ENCODE measurements around the gene ZNF581. TPM values are rescaled to one million over a fixed set of nuclear protein-coding genes. Genes with fewer than 3 reads are reported as not detected.
A peak's percentile ranks its signal among the peaks of the same experiment; 100 is the strongest.

Gene ZNF581
- total RNA-seq, 2 donors from 2014 or later = 7.5 to 8.6 TPM

DNA sequence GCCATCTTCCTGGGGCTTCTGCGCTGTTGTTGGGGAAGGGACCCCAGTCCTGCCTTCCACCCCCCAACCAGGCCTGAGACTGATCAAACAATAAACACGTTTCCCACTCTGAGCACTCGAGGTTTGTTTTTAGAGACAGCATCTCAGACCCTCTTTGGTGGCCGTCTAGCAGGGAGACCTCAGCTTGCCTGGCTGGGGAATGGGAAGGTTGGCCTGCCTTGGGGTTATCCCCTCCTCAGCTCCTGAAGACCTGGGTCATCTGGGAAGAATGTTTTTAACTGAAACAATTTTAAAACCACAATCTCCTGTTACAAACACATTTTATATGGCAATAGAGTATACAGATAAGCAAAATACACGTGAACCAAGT, 2.0 kb downstream of the ZNF581 start:
- Histone ChIP-seq H3K9me3 (no peaks in the 10 kb centered on the region), H3K27ac (no peak overlapping the region), H3K4me3 (no peak overlapping the region), H3K36me3 (peaks cover 11% of the 10 kb centered on the region), H3K4me1 (peaks cover 0 to 63% of the 10 kb centered on the region in 2 donors), H3K27me3 (no peaks in the 10 kb centered on the region)
- no peak for DNase-seq (ENCODE audit: low spot score)
- TF ChIP-seq, protein P1, sequence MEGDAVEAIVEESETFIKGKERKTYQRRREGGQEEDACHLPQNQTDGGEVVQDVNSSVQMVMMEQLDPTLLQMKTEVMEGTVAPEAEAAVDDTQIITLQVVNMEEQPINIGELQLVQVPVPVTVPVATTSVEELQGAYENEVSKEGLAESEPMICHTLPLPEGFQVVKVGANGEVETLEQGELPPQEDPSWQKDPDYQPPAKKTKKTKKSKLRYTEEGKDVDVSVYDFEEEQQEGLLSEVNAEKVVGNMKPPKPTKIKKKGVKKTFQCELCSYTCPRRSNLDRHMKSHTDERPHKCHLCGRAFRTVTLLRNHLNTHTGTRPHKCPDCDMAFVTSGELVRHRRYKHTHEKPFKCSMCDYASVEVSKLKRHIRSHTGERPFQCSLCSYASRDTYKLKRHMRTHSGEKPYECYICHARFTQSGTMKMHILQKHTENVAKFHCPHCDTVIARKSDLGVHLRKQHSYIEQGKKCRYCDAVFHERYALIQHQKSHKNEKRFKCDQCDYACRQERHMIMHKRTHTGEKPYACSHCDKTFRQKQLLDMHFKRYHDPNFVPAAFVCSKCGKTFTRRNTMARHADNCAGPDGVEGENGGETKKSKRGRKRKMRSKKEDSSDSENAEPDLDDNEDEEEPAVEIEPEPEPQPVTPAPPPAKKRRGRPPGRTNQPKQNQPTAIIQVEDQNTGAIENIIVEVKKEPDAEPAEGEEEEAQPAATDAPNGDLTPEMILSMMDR (IDR thresholded peaks at IDR 0.05) = no peak

DNA sequence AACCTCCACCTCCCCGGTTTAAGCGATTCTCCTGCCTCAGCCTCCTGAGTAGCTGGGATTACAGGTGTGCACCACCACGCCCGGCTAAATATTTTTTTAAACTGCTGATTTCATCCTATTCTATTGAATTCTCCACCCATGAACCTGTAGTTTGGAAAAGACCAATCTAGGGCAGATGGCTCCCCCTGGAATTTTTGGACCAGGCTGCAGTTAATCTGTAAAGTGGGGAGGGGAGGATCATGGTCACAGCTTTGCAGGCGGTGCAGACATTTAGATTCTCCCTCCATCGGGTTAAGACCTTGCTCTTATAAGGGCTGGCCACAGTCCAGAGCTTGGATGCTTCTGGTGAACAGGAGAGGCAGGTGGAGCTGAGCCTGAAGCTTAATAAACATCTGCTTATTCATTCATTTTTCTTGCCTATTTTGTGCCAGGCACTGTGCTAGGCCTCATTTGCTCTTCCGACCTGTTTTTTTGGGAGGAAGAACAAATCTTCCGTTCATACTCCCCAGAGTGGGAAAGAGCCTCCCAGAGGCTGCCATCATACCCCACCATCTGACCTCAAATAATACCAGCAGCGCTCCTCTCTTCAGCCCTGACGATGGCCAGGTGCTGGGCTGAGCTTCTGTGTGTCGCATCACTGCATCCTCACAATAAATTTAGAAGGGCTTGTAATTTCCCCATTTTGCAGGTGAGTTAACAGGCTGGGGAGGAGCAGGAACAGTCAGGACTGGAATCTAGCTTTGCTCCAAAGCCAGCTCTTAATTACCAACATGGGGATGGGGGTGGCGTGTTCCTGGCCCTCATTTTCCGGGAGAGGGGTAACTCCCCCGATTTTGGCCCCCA, 3.7 kb downstream of the ZNF581 start:
- peak overlapping the region; percentile 87 to 90 for H3K27ac ChIP-seq
- TF ChIP-seq, protein P1 (IDR thresholded peaks at IDR 0.05) = no peak
- peaks cover 0 to 53% of the 10 kb centered on the region in 2 donors for H3K4me1 ChIP-seq

DNA sequence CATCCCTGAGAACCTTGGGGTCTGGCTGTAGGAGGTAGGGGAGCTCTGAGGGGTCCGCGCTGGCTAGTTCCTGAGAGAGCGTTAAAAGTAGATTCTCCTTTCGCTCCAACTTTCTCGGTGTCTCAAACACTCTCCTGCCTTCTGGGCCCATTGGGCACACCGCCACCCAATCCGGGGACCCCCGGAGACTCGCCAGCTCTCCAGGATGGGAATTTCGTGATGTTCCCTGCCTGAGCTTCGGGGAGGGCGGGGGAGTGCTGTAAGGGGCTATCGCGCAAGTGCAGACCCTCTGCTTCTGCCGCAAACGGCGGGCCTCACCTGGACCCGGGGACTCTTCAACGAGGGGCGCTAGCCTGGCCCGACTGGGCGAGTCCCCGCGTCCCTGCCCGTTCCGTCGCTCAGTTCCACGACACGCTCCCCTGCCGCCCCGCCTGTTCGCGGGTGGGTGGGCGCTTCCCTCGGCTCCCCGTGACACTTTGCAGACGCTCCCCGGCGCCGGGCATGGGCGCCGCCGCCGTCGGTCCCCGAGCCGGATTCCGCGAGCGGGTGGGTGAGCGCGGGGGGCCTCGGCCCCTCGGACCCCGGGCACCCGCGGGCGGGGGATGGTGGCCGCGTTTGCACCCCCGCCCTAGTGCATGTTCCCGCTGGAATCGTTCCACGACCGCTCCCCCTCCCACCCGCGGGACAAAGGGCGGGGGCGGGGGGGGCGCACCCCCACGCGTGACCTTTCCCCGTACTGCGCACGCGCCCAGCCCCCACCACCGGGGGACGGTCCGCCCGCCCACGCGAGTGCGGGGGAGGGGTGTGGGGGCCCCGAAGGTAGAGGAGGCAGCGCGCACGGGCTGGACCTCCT, 4.5 kb downstream of the ZNF581 start, which contains the start of gene CCDC106:
CCDC106 (plus strand) TSS at position 481 of the 853 bp plus-strand sequence. CDS start 835 bp downstream, outside the sequence.
- Histone ChIP-seq H3K9me3 (no peaks in the 10 kb centered on the region), H3K27ac (peak within 1 kb of the TSS; percentile 87 to 90), H3K36me3 (peaks cover 11% of the 10 kb centered on the region), H3K4me3 (peak within 1 kb of the TSS; percentile 80 to 88), H3K4me1 (peaks cover 0 to 46% of the 10 kb centered on the region in 2 donors), H3K27me3 (no peaks in the 10 kb centered on the region)
- no peak for DNase-seq (ENCODE audit: low spot score)
- TF ChIP-seq, protein P1 (IDR thresholded peaks at IDR 0.05) = no peak

More for the DNA sequence above, 3.7 kb downstream of the ZNF581 start:
- Histone ChIP-seq H3K4me3 (peak overlapping the region; percentile 80 to 88), H3K36me3 (peaks cover 11% of the 10 kb centered on the region), H3K9me3 (no peaks in the 10 kb centered on the region), H3K27me3 (no peaks in the 10 kb centered on the region)
- no peak for DNase-seq (ENCODE audit: low spot score)

DNA sequence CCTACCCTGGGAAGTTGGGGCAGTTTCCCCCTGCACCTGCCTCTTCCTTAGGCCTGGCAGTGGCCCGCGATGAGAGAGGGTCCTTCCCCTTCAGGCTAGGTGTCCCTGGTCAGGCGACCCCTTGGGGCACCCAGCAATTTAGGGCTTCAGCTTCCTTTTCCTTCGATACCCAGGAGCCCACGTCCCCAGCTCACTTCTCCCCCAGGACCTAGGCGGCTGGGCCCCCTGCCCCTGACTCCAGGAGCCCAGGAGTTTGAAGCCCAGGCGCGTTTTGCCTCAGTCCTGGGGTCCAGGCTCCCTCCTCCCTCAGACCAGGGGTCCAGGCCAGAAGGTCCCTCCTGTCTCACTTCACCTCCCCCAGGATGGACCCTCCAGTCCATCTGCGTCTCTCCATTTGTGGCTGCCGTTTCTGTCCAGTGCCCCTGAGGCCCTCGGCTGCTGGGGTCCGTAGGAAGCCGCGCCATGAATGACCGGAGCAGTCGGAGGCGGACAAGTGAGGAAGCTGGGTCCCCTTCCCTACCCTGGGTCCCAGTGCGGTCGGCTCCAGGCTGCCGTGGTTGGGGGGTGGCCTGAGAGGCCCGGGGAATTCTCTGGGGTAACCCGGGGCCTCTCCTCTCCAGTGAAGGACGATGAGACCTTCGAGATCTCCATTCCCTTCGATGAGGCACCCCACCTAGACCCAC, 5.3 kb downstream of the ZNF581 start:
- TF ChIP-seq, protein P1 (IDR thresholded peaks at IDR 0.05) = no peak
- H3K4me1 ChIP-seq = peaks cover 0 to 48% of the 10 kb centered on the region in 2 donors
- no peaks in the 10 kb centered on the region for H3K27me3 ChIP-seq
- H3K4me3 ChIP-seq = peak overlapping the region; percentile 80 to 88
- H3K36me3 ChIP-seq = peaks cover 11% of the 10 kb centered on the region
- no peaks in the 10 kb centered on the region for H3K9me3 ChIP-seq
- DNase-seq (ENCODE audit: low spot score) = no peak
- peak overlapping the region; percentile 87 to 90 for H3K27ac ChIP-seq

Measured in right atrium auricular region (tissue), 2 donors.